RWPE2 (cell line): Measurements from ENCODE around the gene ZGLP1.

Experiments
- ATAC-seq: fragments of 200-7000 bp; cut with Tn5 transposase; 3 replicates; pipeline ENCODE4 v1.9.1; 2021; ENCODE audit warnings: low read depth
- DNase-seq: peaks from one replicate; pipeline ENCODE4 v3.0.0-alpha.2; 2020; ENCODE audit warnings: low spot score
- H3K27ac ChIP-seq: fragments of 450-650 bp; 2 replicates; pipeline ENCODE4 v1.5.1; 2017; ENCODE audit warnings: mild to moderate bottlenecking; ENCODE audit not compliant: poor library complexity, severe bottlenecking
- H3K27me3 ChIP-seq: fragments of 250-450 bp; sonication (Bioruptor Pico); 2 replicates; pipeline ENCODE4 v1.5.1; 2021; ENCODE audit warnings: mild to moderate bottlenecking, moderate library complexity; ENCODE audit not compliant: insufficient read depth, poor library complexity, severe bottlenecking
- H3K36me3 ChIP-seq: fragments of 250-450 bp; sonication (Bioruptor Pico); 2 replicates; pipeline ENCODE4 v1.5.1; 2020; ENCODE audit warnings: low read depth, mild to moderate bottlenecking, moderate library complexity
- H3K4me1 ChIP-seq: fragments of 250-450 bp; sonication (Bioruptor Pico); 2 replicates; pipeline ENCODE4 v1.5.1; 2021; ENCODE audit warnings: mild to moderate bottlenecking, moderate library complexity; ENCODE audit not compliant: insufficient read depth, poor library complexity, severe bottlenecking
- H3K4me3 ChIP-seq: fragments of 250-450 bp; sonication (Bioruptor Pico); 2 replicates; pipeline ENCODE4 v1.5.1; 2021; ENCODE audit warnings: mild to moderate bottlenecking, moderate library complexity; ENCODE audit not compliant: severe bottlenecking
- H3K9me3 ChIP-seq: fragments of 250-450 bp; sonication (Bioruptor Pico); 2 replicates; pipeline ENCODE4 v1.5.1; 2021; ENCODE audit warnings: mild to moderate bottlenecking, moderate library complexity; ENCODE audit not compliant: severe bottlenecking
- CTCF ChIP-seq: fragments of 450-650 bp; IDR thresholded peaks from one replicate; pipeline ENCODE4 v1.5.1; 2017; ENCODE audit warnings: mild to moderate bottlenecking, moderate library complexity; ENCODE audit not compliant: poor library complexity, severe bottlenecking

The ZGLP1 gene

GRCh38 chr19:10327793-10328192 lies 18.2 kb upstream of the ZGLP1 start:
- H3K4me1 ChIP-seq, result no peaks in the 10 kb centered on the region
- H3K4me3 ChIP-seq, result no peak overlapping the region
- TF ChIP-seq CTCF, result no peak
- H3K36me3 ChIP-seq, result peaks cover 84% of the 10 kb centered on the region
- DNase-seq (no peak), ATAC-seq (no peak)
- no peaks in the 10 kb centered on the region for H3K9me3 ChIP-seq
- no peak overlapping the region for H3K27ac ChIP-seq
- H3K27me3 ChIP-seq, result no peaks in the 10 kb centered on the region

- H3K36me3 ChIP-seq, result peaks cover 90% of the 10 kb centered on the region
- H3K4me3 ChIP-seq, result no peak overlapping the region
- H3K27me3 ChIP-seq, result no peaks in the 10 kb centered on the region
- DNase-seq, result no peak
- TF ChIP-seq CTCF, result no peak
- ATAC-seq, result no peak
- no peaks in the 10 kb centered on the region for H3K9me3 ChIP-seq
- no peak overlapping the region for H3K27ac ChIP-seq
- no peaks in the 10 kb centered on the region for H3K4me1 ChIP-seq
Measured at GRCh38 chr19:10325732-10326131, 16.1 kb upstream of the ZGLP1 start.

- H3K27me3 ChIP-seq, result no peaks in the 10 kb centered on the region
- TF ChIP-seq CTCF, result no peak
- H3K4me1 ChIP-seq, result no peaks in the 10 kb centered on the region
- no peaks in the 10 kb centered on the region for H3K9me3 ChIP-seq
- no peak for DNase-seq
- H3K27ac ChIP-seq, result no peak overlapping the region
- H3K4me3 ChIP-seq, result no peak overlapping the region
- ATAC-seq, result no peak
- H3K36me3 ChIP-seq, result peaks cover 77% of the 10 kb centered on the region
Measured at GRCh38 chr19:10321874-10322835, 12.5 kb upstream of the ZGLP1 start.

GRCh38 chr19:10321417-10321797 lies 11.8 kb upstream of the ZGLP1 start:
- H3K4me1 ChIP-seq, result no peaks in the 10 kb centered on the region
- no peak overlapping the region for H3K27ac ChIP-seq
- DNase-seq (no peak), ATAC-seq (no peak)
- H3K4me3 ChIP-seq, result no peak overlapping the region
- no peaks in the 10 kb centered on the region for H3K9me3 ChIP-seq
- TF ChIP-seq CTCF, result no peak
- peaks cover 70% of the 10 kb centered on the region for H3K36me3 ChIP-seq
- H3K27me3 ChIP-seq, result no peaks in the 10 kb centered on the region
